Esophagus (tissue), 2 donors: ENCODE data around the gene PDE6G. TPM values are rescaled to one million over a fixed set of nuclear protein-coding genes. Genes with fewer than 3 reads are reported as not detected.
"Not testable (repeated sequence)": the region's sequence is repeated elsewhere in the genome, so short reads cannot be mapped to it uniquely, and the experiment has no call there.

Experiments used
- H3K27ac ChIP-seq, 2 donors: one replicate each; pipeline ENCODE4 v1.5.1; 2013; ENCODE audit warnings: low read depth in 2 of 2, mild to moderate bottlenecking in 2 of 2, inconsistent platforms in 1 of 2, low read length in 1 of 2, moderate library complexity in 1 of 2
- H3K27me3 ChIP-seq, 2 donors: one replicate each; pipeline ENCODE4 v1.6.1; 2013; ENCODE audit warnings: low read length in 2 of 2, control low read depth in 1 of 2, mild to moderate bottlenecking in 1 of 2; ENCODE audit not compliant: insufficient read depth in 2 of 2, control insufficient read depth in 1 of 2
- H3K36me3 ChIP-seq, 2 donors: one replicate each; pipeline ENCODE4 v1.6.1; 2013; ENCODE audit warnings: low read length in 1 of 2; ENCODE audit not compliant: control insufficient read depth in 2 of 2, insufficient read depth in 2 of 2
- H3K4me1 ChIP-seq, 2 donors: one replicate each; pipeline ENCODE4 v1.6.1; 2013; ENCODE audit warnings: low read length in 1 of 2; ENCODE audit not compliant: control insufficient read depth in 2 of 2, insufficient read depth in 2 of 2
- H3K4me3 ChIP-seq, 2 donors: one replicate each; pipeline ENCODE4 v1.5.1; 2013; ENCODE audit warnings: low read length in 2 of 2, mild to moderate bottlenecking in 2 of 2, low read depth in 1 of 2, moderate library complexity in 1 of 2
- H3K9me3 ChIP-seq, 2 donors: one replicate each; pipeline ENCODE4 v1.6.1; 2013; ENCODE audit warnings: mild to moderate bottlenecking in 2 of 2, low read depth in 1 of 2, low read length in 1 of 2, moderate library complexity in 1 of 2; ENCODE audit not compliant: control insufficient read depth in 2 of 2, insufficient read depth in 1 of 2
- WGBS, 2 donors: extraction: QIAGEN DNeasy Blood & Tissue Kit; methylation state at CpG; one replicate each; pipeline ENCODE4 v1.1.7; 2013; 5-methylcytosine and 5-hydroxymethylcytosine counted together
- polyA plus RNA-seq, 2 donors: library from polyadenylated mRNA; stranded (reverse); fragments of 200-250 nt; gene quantifications; one replicate each; pipeline ENCODE4 v1.2.3, GENCODE V29; 2013
- donor health status: healthy with polysubstance abuse.
- donor health status: Bipolar disorder and iron deficiency.

Gene PDE6G
- polyA plus RNA-seq, 2 donors, result 0.12 to 0.33 TPM

- 76 to 81% methylated on average over 4 of the region's 4 CpGs for WGBS, 2 donors
- Histone ChIP-seq H3K9me3 (no peaks in the 10 kb centered on the region), H3K4me3 (no peak overlapping the region), H3K36me3 (no peaks in the 10 kb centered on the region), H3K4me1 (peaks cover 0 to 7% of the 10 kb centered on the region in 2 donors), H3K27ac (no peak overlapping the region), H3K27me3 (no peaks in the 10 kb centered on the region)
Observed at GRCh38 chr17:81638683-81639082, 17.7 kb downstream of the PDE6G start.

- no peaks in the 10 kb centered on the region for H3K36me3 ChIP-seq
- WGBS, 2 donors, result 0 to 1% methylated on average over 66 to 77 of the region's 77 CpGs
Observed at GRCh38 chr17:81636505-81637288, 19.6 kb downstream of the PDE6G start, which contains the start of the genes NPLOC4 and TSPAN10. Gene NPLOC4 (minus strand): TSS chr17:81637112. CDS start chr17:81636930, 182 bp downstream. Gene TSPAN10 (plus strand): TSS chr17:81637196. CDS start chr17:81642413, 5,217 bp downstream.

GRCh38 chr17:81635973-81636504 is 20.3 kb downstream of the PDE6G start:
- Histone ChIP-seq H3K27me3 (no peaks in the 10 kb centered on the region), H3K4me3 (peak overlapping the region; percentile 76 to 96), H3K9me3 (no peaks in the 10 kb centered on the region), H3K36me3 (no peaks in the 10 kb centered on the region), H3K27ac (peak overlapping the region; percentile 96 to 97), H3K4me1 (peaks cover 0 to 3% of the 10 kb centered on the region in 2 donors)
- WGBS, 2 donors, result 26 to 37% methylated on average over 18 of the region's 18 CpGs

More at GRCh38 chr17:81636505-81637288, 19.6 kb downstream of the PDE6G start, which contains the start of the genes NPLOC4 and TSPAN10:
- H3K4me3 ChIP-seq, result peak within 1 kb of the TSS; percentile 76 to 96
- H3K4me1 ChIP-seq, result peaks cover 0 to 3% of the 10 kb centered on the region in 2 donors
- peak within 1 kb of the TSS; percentile 96 to 97 for H3K27ac ChIP-seq
- H3K9me3 ChIP-seq, result no peaks in the 10 kb centered on the region
- no peaks in the 10 kb centered on the region for H3K27me3 ChIP-seq

- Histone ChIP-seq H3K9me3 (no peaks in the 10 kb centered on the region), H3K4me1 (peaks cover 0 to 3% of the 10 kb centered on the region in 2 donors), H3K4me3 (peak overlapping the region in 1 of 2 donors; percentile 96), H3K36me3 (no peaks in the 10 kb centered on the region), H3K27ac (peak overlapping the region; percentile 66 to 97), H3K27me3 (no peaks in the 10 kb centered on the region)
- WGBS, 2 donors, result 50 to 63% methylated on average over 5 of the region's 5 CpGs
Observed at GRCh38 chr17:81635431-81635830, 20.9 kb downstream of the PDE6G start.

- Histone ChIP-seq H3K4me1 (peaks cover 0 to 3% of the 10 kb centered on the region in 2 donors), H3K27me3 (no peaks in the 10 kb centered on the region), H3K9me3 (no peaks in the 10 kb centered on the region), H3K4me3 (no peak overlapping the region), H3K36me3 (peaks cover 4 to 7% of the 10 kb centered on the region in 2 donors), H3K27ac (peak overlapping the region in 1 of 2 donors; percentile 7)
- 74 to 83% methylated on average over 7 of the region's 7 CpGs for WGBS, 2 donors
Observed at GRCh38 chr17:81631482-81631881, 24.9 kb downstream of the PDE6G start.

GRCh38 chr17:81630274-81630673 is 26.1 kb downstream of the PDE6G start:
- no peaks in the 10 kb centered on the region for H3K9me3 ChIP-seq
- peaks cover 4 to 12% of the 10 kb centered on the region in 2 donors for H3K36me3 ChIP-seq
- peaks cover 0 to 3% of the 10 kb centered on the region in 2 donors for H3K4me1 ChIP-seq
- H3K4me3 ChIP-seq, result no peak overlapping the region
- H3K27ac ChIP-seq, result no peak overlapping the region
- WGBS, 2 donors, result 86% methylated on average over 8 of the region's 8 CpGs
- no peaks in the 10 kb centered on the region for H3K27me3 ChIP-seq

- Histone ChIP-seq H3K9me3 (no peaks in the 10 kb centered on the region), H3K36me3 (peaks cover 15 to 31% of the 10 kb centered on the region in 2 donors), H3K27ac (no peak overlapping the region), H3K4me3 (no peak overlapping the region), H3K27me3 (no peaks in the 10 kb centered on the region), H3K4me1 (no peaks in the 10 kb centered on the region)
- 70 to 82% methylated on average over 11 of the region's 11 CpGs for WGBS, 2 donors
Observed at GRCh38 chr17:81621494-81622130, 34.7 kb downstream of the PDE6G start.

- not testable (repeated sequence) for H3K4me1 ChIP-seq, H3K9me3 ChIP-seq
Observed at GRCh38 chr17:81618307-81618706, 38.0 kb downstream of the PDE6G start.

GRCh38 chr17:81616877-81617276 is 39.5 kb downstream of the PDE6G start:
- Histone ChIP-seq H3K4me1 (no peaks in the 10 kb centered on the region), H3K36me3 (peaks cover 28 to 36% of the 10 kb centered on the region in 2 donors), H3K27me3 (no peaks in the 10 kb centered on the region), H3K9me3 (no peaks in the 10 kb centered on the region), H3K27ac (no peak overlapping the region), H3K4me3 (no peak overlapping the region)
- 42 to 68% methylated on average over 7 of the region's 7 CpGs for WGBS, 2 donors

More at GRCh38 chr17:81618307-81618706, 38.0 kb downstream of the PDE6G start:
- H3K27me3 ChIP-seq, H3K27ac ChIP-seq, H3K4me3 ChIP-seq: not testable (repeated sequence)
- peaks cover 19 to 31% of the 10 kb centered on the region in 2 donors for H3K36me3 ChIP-seq
- 96% methylated on average over 23 to 29 of the region's 36 CpGs for WGBS, 2 donors
